SK-MEL-5 (cell line): ENCODE data around the gene BRD1. TPM values are rescaled to one million over a fixed set of nuclear protein-coding genes. Genes with fewer than 3 reads are reported as not detected.

Experiments used
- DNase-seq: peaks from one replicate; pipeline ENCODE4 v3.0.0-alpha.2; 2016; ENCODE audit warnings: low read depth, low spot score
- in situ Hi-C: cut with HindIII; loops from 2 replicates; pipeline ENCODE4 v1.10.0; 2016; ENCODE audit warnings: low sequenced_read_pairs, high pct_unique_total_duplicates, low pct_unique_long_range_greater_than_20kb
- total RNA-seq: library from RNA; depleted of rRNA; stranded (reverse); fragments of >200 nt; shearing (Covaris generic); gene quantifications from 2 replicates; pipeline ENCODE4 v1.2.3, GENCODE V29; 2014

The BRD1 gene
- total RNA-seq, 1 experiment from 2014 or later = 16.2 TPM

DNA sequence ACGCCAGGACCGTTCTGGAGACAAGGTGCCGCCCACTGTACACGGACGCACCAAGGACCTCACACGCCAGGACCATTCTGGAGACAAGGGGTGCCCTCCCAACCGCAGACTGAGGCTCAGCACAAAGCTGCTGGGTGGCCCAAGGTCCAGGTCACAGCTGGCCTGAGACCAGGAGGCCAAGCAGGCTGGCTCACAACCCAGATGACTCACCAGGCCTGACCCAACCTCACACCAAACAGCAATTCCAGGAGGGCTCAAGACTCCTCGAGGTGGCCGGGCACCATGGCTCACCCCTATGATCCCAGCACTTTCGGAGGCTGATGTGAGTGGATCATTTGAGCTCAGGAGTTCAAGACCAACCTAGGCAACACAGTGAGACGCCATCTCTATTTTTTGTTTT is 14.8 kb downstream of the BRD1 start:
- in situ Hi-C loops = no loop called here
- no peak for DNase-seq

- DNase-seq = no peak
- in situ Hi-C loops = no loop called here
Observed at GRCh38 chr22:49811020-49811791, 16.5 kb downstream of the BRD1 start.

- DNase-seq = no peak
- in situ Hi-C loops = no loop called here
Observed at GRCh38 chr22:49810363-49811019, 17.2 kb downstream of the BRD1 start.

GRCh38 chr22:49807780-49808708 is 19.6 kb downstream of the BRD1 start:
- no peak for DNase-seq
- in situ Hi-C loops = no loop called here

GRCh38 chr22:49807129-49807528 is 20.5 kb downstream of the BRD1 start:
- in situ Hi-C loops = no loop called here
- DNase-seq = no peak

- in situ Hi-C loops = no loop called here
- no peak for DNase-seq
Observed at GRCh38 chr22:49803737-49804375, 23.8 kb downstream of the BRD1 start.

GRCh38 chr22:49803134-49803533 is 24.5 kb downstream of the BRD1 start:
- DNase-seq = no peak
- in situ Hi-C loops = no loop called here

GRCh38 chr22:49801391-49802060 is 26.1 kb downstream of the BRD1 start:
- in situ Hi-C loops = no loop called here
- DNase-seq = no peak

- no peak for DNase-seq
- in situ Hi-C loops = no loop called here
Observed at GRCh38 chr22:49800408-49801238, 27.1 kb downstream of the BRD1 start.

- in situ Hi-C loops = no loop called here
- no peak for DNase-seq
Observed at GRCh38 chr22:49799431-49800075, 28.1 kb downstream of the BRD1 start.

- no peak for DNase-seq
- in situ Hi-C loops = no loop called here
Observed at GRCh38 chr22:49798486-49799151, 29.1 kb downstream of the BRD1 start.

- no peak for DNase-seq
- in situ Hi-C loops = no loop called here
Observed at GRCh38 chr22:49797706-49798105, 30.0 kb downstream of the BRD1 start.

DNA sequence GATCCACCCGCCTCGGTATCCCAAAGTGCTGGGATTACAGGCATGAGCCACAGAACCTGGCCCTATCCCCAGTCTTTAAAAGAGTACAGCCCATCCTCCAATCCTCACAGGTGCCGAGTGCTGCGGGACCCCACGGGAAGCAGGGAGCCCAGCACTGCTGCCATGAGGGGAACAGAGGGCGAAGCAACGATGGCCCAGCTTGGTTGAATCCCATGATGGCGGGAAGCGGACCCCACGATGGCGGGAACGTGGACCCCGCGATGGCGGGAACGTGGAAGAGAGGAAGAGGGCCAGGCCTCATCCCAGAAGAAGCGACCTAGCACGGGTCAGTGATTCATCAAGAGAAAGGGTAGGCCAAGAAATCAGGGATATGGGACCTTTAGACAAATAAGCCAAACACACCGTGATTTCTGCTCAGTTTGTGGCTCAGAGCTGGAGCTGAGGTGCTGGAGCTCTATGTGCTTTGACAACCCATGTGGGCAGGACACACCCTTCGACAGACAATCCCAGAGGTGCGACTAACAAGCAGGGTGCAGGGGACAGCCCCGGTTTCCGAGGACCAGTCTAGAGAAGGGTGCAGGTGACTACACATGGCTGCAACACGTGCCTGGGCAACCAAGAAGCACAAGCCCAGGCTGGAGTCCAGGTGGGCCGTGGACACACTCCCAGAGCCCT is 30.9 kb downstream of the BRD1 start:
- in situ Hi-C loops = no loop called here
- DNase-seq = no peak

GRCh38 chr22:49795521-49795920 is 32.2 kb downstream of the BRD1 start:
- DNase-seq = no peak
- in situ Hi-C loops = no loop called here

DNA sequence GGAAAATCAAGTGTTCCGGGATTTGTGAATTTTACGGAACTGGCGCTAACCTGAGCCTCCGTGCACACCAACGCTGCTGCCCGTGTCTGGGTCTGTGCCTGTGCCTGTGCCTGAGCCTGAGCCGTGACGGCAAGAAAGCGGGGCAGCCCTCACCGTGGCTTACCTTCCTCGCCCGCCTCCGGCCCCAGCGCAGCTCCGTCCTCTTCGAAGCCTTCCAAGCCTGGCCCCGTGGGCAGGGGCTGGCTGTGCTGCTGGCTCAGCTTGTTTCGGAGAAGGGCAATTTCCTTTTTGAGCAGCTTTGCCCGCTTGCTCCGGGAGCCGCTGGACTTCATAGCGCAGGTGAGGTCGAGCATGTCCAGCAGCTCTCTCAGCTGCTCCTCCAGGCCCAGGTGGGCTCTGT is 33.8 kb downstream of the BRD1 start:
- in situ Hi-C loops = no loop called here
- DNase-seq = no peak
